PC-9 (cell line): ENCODE data around the gene MYO1B.

Source experiments
- EZH2 ChIP-seq: fragments of 200-600 bp; sonication (generic); IDR thresholded peaks from 2 replicates; pipeline ENCODE4 v1.8.0; 2017; ENCODE audit warnings: antibody characterized with exemption, low read depth
- TF ChIP-seq, protein P1 (sequence below): fragments of 200-600 bp; sonication (generic); conservative IDR thresholded peaks from 2 replicates; pipeline ENCODE4 v1.6.1; 2017; ENCODE audit warnings: mixed run types, antibody characterized with exemption, mild to moderate bottlenecking, moderate library complexity

- no peak for TF ChIP-seq EZH2
- TF ChIP-seq, protein P1, sequence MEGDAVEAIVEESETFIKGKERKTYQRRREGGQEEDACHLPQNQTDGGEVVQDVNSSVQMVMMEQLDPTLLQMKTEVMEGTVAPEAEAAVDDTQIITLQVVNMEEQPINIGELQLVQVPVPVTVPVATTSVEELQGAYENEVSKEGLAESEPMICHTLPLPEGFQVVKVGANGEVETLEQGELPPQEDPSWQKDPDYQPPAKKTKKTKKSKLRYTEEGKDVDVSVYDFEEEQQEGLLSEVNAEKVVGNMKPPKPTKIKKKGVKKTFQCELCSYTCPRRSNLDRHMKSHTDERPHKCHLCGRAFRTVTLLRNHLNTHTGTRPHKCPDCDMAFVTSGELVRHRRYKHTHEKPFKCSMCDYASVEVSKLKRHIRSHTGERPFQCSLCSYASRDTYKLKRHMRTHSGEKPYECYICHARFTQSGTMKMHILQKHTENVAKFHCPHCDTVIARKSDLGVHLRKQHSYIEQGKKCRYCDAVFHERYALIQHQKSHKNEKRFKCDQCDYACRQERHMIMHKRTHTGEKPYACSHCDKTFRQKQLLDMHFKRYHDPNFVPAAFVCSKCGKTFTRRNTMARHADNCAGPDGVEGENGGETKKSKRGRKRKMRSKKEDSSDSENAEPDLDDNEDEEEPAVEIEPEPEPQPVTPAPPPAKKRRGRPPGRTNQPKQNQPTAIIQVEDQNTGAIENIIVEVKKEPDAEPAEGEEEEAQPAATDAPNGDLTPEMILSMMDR, result no peak
Measured at GRCh38 chr2:191404568-191404991, 159.4 kb downstream of the MYO1B start.
